Measurements from ENCODE around the gene MORF4L1.
"Not testable (repeated sequence)": the region's sequence is repeated elsewhere in the genome, so short reads cannot be mapped to it uniquely, and the experiment has no call there.

GRCh38 chr15:78876954-78877353, 4.3 kb downstream of the MORF4L1 start:
- TF ChIP-seq POLR2A (IDR thresholded peaks at IDR 0.05; ENCODE audit: low read length); GATA1 (IDR thresholded peaks at IDR 0.05; ENCODE audit: low read depth, low read length): not testable (repeated sequence)
